Skin of body (tissue), 2 donors: ENCODE measurements around the gene TIMM10. TPM values are rescaled to one million over a fixed set of nuclear protein-coding genes. Genes with fewer than 3 reads are reported as not detected.
"Not testable (repeated sequence)": the region's sequence is repeated elsewhere in the genome, so short reads cannot be mapped to it uniquely, and the experiment has no call there.

Source experiments
- DNase-seq: peaks from one replicate; lab custom pipeline; 2025; lab: John Stamatoyannopoulos, UW
- total RNA-seq: library from RNA; depleted of rRNA; stranded (reverse); fragments of >200 nt; gene quantifications from one replicate; pipeline ENCODE4 v1.2.3, GENCODE V29; 2014

The TIMM10 gene
- total RNA-seq, 1 donor from 2014 or later, result 21.0 TPM

DNA sequence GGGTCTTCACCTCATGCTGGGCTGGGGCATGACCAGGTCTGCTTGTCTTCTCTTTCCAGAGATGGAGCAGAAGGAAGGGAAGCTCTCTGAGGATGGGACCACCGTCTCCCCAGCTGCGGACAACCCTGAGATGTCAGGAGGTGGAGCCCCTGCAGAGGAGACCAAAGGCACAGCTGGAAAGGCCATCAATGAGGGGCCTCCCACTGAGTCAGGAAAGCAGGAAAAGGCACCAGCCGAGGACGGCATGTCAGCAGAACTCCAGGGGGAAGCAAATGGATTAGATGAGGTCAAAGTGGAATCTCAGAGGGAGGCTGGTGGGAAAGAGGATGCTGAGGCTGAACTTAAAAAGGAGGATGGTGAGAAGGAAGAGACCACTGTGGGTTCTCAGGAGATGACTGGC is 12.0 kb upstream of the TIMM10 start:
- DNase-seq, result no peak

DNA sequence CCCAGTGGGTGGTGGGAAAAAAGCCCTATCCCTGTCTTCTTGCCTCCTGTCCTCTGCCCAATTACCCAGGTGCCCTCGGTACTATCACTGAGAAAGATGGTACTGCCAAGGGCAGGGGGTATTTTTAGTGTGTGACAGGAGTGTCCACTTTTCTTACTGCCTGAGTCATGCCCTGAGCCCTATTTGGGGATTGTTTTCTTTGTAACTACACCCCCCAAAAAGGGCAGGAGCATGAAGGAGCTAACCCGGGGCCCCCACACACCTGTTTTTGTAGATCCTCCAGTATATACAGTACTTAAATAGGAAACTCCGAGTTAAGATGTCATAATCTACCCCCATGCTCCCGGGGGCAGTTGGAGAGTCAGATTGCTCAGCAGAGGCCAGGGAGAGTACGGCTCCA is 10.6 kb upstream of the TIMM10 start:
- DNase-seq, result no peak

DNA sequence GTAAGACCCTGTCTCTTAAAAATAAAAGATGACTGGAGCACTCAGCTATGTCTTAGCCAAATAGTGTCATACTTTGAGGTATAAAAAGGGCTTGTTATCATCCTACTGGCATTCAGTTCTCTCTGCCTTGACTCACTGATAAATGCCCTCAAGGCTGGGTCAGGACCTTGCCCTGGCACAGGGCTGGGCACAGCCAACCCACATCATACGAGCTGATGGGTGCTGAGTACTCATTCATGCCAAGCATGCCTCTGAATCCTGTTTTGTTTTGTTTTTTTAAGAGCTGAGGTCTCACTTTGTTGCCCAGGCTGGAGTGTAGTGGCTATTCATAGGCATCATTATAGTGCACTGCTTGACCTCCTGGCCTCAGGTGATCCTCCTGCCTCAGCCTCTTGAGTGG is 8.8 kb upstream of the TIMM10 start:
- no peak for DNase-seq

DNA sequence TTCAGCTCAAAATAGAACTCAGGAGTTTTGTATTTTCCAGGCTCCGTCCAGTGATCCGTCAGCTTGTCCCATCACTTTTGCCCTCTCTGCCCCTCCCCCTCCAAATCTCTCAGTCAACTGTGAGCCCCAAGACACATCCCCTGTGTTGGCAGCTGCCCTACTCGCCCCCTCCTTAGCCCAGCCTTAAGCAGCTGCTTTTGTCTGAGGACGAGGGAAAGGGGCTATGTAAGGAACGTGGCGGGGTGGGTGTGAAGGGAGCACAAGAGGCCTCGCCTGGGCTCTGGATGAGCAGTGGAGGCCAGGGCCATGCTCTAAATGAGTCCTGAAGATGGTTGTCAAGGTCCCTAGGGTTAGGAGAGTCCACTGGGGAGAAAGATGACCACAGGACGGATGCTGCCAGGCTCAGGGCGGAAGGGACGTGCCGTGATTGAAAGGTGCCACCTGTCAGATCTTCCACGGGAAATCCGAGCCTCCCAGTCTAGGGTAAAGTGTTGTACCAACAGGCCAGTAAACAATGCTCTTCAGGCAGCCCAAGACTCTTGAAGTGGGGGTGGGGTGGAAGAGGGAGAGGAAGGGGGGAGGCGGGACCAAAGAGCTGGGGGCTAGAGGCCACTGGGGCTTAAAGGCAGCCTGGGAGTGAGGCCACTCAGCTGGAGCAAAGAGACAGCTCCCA is 6.5 kb upstream of the TIMM10 start, which contains the start of gene SMTNL1:
Gene SMTNL1, plus strand, starts transcription at position 649 of the 673 bp plus-strand sequence. CDS start 5,048 bp downstream, outside the sequence.
- no peak for DNase-seq

DNA sequence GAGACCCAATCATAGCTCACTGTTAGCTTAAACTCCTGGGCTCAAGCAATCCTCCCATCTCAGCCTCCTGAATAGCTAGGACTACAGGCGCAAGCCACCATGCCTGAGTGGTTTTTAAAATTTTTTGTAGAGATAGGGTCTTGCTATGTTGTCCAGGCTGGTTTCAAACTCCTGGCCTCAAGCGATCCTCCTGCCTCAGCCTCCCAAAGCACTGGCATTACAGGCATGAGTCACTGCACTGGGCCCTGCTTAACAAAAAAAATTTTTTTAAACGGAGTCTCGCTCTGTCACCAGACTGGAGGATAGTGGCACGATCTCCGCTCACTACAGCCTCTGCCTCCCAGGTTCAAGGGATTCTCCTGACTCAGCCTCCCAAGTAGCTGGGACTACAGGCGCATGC is 3.9 kb upstream of the TIMM10 start:
- DNase-seq, result not testable (repeated sequence)

DNA sequence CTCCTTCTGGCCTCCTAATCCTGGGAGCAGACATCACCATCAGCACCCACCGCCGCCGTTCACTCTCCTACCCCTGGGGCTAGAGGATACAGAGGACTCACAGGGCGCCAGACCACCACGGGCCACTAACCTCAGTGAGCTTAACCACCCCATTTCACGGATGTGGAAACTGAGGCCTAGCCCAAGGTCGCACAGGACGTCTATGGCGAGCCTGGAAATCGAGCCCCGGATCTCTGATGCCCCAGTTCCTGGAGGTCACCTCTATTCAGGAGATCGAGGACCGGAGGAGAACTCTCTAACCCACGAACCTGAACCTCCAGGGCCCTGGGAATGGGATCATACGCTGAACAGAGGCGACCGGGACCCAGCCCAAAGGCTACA is 349 bp downstream of the TIMM10 start:
- DNase-seq, result no peak

DNA sequence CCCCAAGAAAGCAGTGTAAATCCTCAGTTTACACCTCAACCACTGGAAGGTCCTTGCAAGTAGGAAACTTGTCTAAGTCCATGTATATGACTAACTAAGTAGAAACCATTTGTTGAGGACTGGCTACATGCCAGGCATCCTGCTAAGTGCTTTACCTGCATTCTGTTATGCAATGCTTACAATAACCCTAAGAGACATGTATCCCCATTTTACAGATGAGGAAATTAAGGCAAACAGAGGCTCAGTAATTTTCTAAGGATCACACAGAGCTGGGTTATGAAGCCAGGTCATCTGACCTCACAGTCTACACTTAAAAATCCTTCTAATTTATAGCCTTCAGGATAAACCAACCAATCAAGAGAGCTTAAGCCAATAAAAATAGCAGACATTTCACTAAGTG is 1.5 kb downstream of the TIMM10 start:
- DNase-seq, result no peak

DNA sequence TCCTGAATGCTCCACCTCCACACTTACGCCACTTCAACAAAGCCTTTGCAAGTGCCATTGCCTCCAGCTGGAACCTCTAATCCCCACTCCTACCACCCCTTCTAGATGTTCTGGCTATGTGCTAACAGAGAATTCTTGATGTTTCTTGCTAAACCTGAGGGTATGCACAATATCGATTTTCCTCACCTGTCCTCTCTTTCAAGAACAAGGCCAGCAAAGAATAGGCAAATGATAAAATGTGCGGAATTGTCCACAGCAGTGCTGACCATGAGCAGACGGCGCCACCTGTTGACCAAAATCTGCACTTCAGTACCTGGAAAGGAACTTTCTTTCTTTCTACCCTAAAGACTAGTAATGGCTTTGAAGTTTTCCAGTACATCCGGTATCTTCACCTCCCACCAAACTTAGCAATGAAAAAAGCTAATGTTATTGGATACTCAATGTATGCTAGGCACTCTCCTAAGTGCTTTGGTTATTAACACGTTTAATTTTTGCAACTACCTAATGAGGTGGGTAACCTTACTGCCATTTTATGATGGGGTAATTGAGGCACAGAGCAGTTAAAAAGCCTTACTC is 3.4 kb downstream of the TIMM10 start:
- peak; percentile 53 for DNase-seq

DNA sequence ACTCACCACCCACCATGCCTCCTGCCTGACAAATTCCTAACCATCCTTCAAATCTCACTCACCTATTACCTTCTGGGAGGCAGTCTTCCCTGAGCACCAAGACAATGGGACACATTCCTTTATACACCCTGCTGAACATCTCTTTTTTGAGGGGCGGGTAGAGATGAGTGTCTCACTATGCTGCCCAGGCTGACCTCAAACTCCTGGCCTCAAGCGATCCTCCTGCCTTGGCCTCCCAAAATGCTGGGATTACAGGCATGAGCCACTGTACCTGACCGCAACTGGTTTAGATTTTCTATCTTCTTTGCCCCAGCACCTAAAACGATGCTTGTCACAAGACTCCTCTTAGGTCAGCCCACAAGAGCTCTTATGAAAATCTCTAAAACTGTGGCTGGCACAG is 7.1 kb downstream of the TIMM10 start:
- no peak for DNase-seq

DNA sequence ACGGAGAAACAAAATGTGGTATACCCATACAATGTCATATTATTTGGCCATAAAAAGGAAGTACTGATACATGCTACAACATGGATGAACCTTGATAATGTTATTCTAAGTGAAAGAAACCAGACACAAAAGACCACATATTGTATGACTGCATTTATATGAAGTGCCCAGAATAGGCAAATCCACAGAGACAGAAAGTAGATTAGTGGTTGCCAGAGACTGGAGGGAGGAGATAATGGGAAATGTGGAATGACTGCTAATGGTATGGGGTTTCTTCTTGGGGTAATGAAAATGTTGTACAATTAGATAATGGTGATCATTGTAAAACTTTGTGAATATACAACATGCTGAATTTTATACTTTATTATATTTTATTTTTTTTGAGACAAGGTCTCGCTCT is 9.4 kb downstream of the TIMM10 start:
- no peak for DNase-seq

DNA sequence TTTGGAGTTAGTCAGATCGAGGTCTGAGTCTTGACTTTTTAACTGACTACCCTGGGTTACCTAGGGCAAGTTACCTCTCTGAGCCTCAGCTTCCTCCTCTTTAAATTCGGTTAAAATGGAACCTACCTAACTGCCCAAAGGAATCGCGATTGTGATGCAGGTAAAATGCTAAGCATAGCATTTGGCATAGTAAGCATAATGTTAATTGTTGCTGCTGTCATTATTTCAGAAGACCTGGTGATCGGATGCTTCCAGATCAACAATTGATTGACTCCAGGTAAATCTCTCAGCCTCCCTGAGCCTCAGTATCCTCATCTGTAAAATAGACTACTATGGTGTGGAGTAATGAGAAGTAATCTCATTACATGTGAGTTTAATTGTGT is 14.5 kb downstream of the TIMM10 start:
- DNase-seq, result no peak

DNA sequence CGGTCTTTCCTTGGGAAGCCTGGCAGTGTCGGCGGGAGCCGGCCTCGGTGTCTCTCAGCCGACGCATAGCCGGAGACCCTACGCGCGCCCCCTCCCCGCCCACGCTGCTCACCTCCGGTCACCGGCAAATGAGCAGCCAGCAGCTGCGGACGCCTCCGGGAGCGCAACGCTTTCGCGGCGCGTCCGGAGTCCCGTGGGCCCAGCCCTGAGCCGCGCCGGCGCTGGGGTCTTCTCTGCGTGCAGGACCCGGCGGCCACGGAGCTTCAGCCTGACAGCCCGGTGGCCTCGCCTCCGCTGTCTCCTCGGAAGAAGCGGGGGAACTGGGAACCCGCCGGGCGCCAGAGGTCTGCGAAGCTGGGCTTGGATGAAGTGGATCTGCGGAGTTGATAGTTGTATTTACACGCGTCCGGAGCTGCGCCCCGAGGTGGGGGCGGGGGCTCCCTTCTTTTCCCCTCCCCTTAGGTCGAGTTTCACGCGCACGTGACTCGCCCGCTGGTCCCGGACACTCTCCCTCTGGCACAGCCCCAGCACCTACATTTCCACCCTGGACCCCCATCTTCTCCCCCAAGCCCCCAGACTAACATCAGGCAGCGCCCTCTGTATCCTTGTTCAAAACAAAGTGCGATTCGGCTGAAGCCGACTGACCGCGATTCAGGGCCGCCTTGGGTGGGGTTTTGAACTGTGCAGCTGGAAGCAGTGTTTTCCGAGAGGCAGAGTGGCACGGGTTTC is 15.1 kb downstream of the TIMM10 start, which contains the start of gene SLC43A1:
Gene SLC43A1, minus strand, starts transcription at position 371 of the 729 bp plus-strand sequence. CDS start 1,591 bp downstream, outside the sequence.
- DNase-seq, result no peak

DNA sequence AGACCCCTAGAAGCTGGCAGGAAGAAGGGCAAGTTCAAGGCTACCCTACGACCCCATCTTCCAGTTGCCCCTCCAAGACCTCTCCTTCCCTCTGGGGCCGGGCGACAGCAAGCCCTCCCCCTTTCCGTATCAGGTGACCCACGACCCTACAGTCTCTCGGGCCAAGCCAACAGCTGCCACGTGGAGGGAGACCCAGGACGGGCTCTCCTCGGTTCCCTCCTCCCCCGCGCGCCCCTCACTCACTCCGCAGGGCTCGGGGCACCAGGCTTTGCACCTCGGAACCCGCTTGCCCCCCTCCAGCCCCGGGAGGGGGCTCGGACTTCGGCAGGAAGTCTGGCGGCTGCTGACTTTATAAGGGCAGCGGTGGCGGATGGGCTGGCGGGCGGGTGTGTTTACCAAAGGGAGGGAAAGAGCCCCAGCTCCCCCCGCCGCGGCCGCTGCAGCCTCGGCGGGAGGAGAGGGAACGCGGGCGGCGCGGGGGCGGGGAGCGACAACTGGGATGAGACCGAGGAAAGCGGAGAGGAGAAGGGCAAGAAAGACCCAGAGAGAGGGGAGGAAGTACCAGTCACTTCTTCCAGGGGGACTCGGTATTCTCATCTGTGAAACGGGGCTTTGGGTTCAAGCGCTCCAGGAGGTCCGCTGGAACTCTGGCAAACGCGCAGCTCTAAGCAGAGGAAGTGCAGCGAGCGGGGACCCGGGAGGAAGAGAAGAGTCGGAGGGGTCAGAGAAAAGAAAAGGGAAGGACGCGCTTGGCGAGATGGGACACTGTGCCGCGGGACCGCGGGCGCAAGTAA is 15.8 kb downstream of the TIMM10 start:
- no peak for DNase-seq

DNA sequence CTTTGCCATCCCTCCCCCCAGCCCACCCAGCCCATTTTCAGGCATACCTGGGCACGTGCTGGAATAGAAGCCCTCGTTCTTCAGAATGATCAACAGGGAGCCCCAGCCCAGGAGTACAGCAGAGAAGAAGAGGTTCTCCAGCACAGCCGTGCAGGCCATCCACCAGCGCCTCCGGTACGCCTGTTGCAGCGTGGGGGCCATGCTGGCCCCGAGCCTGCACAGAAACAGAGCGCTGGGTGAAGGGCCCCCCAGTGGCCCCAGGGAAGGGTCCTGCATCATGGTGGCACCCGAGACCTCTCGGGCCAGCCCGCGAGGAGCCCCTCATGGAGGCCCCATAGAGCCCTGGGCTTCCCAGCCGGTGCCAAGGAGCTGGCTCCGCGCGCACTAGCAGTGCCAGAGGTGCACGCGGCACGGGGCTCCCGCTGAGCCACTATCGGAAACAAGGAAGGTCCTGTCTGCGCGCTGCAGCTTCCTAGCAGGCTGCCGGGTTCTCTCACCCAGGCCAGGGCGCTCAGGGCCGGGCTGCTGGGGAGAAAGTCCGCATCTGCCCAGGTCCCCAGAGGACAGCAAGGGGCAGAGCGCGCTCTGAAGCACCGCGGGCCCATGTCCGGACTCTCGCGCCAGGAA is 16.5 kb downstream of the TIMM10 start:
- no peak for DNase-seq

DNA sequence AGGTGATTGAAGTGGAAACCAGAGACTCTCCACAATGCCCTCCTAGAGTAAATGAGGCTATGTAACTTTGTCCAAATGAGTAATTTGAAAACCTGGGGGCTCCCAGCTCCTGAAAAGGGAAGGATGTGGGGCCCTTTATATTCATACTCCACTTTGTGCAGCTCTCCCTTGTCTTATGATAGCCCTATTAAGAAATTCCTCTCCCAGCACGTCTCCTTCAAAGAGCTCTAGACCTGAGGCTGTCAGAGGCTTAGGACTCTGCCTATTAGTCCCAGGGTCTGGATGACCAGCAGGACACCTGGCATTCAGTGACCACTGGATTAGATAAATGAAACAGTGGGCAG is 17.1 kb downstream of the TIMM10 start:
- no peak for DNase-seq

DNA sequence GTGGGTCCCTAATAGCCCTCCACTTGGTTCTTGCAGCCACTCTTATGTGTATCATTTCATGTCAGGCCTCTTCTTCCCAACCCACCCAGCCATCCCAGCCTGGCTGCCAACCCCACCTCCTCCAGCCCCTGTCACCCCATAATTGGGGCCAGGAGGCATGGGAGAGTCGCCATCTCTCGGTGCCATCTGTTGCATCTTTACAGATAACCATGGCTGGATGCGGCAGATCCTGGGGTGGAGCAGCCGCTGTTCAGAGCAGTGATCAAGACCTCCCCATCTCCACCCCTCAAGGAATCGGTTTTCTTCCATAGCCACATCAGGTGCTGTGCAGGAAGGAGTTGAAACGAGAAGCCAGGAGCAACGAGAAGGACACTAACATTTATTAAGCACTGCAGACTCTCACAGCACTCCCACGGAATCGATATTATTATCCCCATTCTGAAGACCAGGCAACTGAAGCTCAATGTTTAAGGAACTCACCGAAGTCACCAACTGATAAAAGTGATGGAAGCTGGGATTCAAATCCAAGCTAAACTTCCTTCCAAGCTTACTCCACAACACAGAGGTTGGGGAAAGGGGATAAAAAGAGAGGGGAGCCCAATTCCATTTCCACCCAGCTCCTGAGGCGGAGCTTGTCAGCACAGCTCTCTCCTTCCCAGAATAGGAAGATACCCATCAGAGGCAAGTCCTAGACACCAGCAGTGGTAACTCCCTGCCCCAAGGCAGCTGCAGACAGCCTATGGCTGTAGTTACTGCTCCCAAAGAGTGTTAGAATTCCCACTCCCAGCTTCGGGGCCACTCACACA is 17.7 kb downstream of the TIMM10 start:
- no peak for DNase-seq

DNA sequence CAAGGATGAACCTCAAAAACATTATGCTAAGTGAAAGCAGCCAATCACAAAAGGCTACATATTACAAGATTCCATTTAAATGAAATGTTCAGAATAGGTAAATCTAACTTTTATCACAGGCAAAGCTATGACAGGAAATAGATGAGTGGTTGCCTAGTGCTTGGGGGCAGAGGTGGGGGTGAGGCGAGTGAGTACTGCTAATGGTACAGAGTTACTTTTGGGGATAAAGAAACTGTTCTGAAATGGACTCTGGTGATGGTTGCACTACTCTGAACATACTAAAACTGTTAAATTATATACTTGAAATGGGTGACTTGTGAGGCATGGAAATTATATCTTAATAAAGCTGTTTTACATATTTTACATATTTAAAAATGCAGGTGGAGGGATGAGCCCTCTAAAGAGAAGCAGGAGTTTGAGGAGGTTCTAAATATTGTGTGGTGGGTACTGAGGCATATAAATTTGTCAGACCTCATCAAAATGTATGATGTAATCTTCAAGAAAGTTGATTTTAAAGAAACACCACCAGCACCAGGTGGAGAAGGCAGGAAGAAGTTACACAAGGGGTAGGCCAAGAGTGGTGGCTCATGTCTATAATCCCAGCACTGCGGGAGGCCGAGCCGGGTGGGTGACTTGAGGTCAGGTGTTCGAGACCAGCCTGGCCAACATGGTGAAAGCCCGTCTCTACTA is 18.7 kb downstream of the TIMM10 start:
- no peak for DNase-seq

DNA sequence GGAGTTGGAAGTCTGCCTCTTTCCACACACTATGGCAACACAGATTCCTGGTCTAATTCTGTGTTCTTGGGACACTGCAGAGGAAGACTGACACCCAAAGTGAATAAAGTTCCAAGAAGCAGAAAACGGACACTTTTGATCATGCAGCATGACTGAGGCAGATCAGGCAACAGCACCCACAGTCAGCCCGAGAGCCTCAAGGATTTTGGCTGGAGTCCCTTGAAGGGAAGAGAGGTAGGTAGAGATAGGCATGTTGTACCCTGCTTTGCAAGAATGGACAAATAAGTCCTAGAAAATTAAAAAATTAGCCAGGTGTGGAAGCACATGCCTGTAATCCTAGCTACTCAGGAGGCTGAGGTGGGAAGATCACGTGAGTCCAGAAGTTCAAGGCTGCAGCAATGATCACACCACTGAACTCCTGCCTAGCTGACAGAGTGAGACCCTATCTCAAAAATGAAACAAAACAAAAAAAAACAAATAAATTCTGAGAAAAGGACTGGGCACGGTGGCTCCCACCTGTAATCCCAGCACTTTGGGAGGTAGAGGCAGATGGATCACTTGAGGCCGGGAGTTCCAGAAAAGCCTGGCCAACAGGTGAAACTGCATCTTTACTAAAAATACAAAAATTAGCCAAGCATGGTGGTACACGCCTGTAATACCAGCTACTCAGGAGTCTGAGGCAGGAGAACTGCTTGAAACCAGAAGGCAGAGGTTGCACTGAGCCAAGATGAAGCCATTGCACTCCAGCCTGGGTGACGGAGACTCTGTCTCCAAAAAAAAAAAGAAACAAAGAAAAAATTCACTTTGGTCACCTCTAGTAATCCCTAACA is 22.0 kb downstream of the TIMM10 start:
- DNase-seq, result no peak

DNA sequence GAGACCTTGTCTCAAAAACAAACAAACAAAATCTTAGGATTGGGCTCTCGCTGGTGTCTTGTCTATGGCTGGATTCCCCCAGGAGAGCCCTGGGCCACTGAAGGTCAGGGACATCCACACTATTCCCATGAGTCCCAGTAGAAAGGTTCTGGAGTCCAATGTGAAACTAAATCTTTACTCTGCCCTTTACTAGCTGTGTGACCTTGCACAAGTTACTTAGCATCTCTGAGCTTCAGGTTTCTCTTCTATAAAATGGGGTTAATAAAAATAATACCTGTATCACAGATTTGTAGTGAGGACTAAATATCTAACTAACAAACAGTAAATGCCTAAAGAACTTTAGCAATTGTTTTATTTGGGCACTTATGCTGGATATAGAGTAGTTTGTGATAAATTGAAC is 24.0 kb downstream of the TIMM10 start:
- no peak for DNase-seq
